Fibroblast of skin of left biceps (primary cell): ENCODE measurements around the gene KDM1B.
"Not testable (repeated sequence)": the region's sequence is repeated elsewhere in the genome, so short reads cannot be mapped to it uniquely, and the experiment has no call there.

Experiments used
- DNase-seq, 2 experiments: peaks; one replicate each; pipeline ENCODE4 v3.0.0-alpha.2; 2013; ENCODE audit warnings: low read depth in 2 of 2

KDM1B gene

DNA sequence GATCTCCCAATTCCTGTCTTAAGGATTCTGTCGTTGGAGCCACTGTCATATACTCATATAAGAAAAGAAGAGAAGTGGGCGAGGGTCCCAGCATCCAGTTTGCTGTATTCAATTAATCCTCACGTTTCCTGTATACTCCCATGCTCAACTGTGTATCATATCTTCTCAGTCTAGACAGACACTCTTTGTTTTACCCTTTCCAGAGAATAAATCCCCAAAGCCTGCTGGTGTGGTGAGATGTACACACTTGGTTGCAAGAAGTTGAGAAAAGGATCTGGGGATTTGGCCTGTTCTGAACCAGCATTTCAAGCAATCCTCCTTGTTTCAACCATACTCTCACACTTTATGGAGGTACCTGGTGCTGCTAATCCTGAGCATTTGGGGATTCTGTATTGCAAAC, 3.4 kb upstream of the KDM1B start:
- DNase-seq: no peak

DNA sequence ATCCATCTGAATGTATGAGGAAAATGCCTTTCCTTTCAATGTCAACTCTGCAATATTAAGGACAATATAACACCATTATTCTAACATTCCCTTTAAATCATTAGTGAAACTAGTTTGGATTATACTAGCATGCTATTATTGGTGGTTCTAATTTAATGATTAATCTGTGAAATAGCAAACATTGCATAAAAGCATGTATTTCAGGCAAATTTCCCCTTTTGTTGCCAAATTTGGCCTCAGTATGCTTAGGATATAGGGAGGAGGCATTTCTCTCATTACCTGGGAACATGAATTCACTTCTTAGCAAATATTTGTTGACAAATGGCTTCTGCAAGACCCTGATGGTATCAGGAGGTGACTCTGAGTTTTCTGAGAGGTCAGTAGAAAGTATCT, 1.9 kb upstream of the KDM1B start:
- DNase-seq: no peak

DNA sequence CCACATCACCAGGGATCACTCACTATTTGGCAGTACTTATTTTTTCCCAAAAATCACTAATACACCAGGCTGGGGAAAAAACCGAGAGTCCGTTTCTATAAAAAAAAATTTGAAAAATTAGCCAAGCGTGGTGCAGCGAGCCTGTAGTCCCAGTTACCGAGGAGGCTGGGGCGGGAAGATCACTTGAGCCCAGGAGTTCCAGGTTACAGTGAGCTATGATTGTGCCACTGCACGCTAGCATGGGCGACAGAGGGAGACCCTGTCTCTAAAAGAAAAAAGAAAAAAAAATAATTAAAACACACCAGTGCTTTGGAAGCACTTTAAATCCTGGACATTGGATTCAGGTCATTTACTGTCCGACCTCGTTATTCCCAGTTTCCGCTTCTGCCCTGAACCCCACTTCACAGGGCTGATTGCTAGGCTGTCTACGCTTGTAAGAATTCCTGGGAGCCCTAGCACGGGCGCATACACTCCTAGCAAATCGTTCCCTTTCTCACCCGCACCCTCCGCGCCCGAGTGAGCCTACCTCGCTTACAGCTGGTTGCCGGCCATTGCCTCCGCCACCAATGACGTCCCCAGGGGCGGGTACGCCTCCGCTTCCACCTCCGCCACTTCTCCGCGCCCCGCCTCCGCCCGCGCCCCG, 594 bp upstream of the KDM1B start, which contains the start of gene TPMT:
TSS of gene TPMT (minus strand) at position 571 of the 643 bp plus-strand sequence. CDS start 5,950 bp downstream, outside the sequence.
- no peak for DNase-seq

DNA sequence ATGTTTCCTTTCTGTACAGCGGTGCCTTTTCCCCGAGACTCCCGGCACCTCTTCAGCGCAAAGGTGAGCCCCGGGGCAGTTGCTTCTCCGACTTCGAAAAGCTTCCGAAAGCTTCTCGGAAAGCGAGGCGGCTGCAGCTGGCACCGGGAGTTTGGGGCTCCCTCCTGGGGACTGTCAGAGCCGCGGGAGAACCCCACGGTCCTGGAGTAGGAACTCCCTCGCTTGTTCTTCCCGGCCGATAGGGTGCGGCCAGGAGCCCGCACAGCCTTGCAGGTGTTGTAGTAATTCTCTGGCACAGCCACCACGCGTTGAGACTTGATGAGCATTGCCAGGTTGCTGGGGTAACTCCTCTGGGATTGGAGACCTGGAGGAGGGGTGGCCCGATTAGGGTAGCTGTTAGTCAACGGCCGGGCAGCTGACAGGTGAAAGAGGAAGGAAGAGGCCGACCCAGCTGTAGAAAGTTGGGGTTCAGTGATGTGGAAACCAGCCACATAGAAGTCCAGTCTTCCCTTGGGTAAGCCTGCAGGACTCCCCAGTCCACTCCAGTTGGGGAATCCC, 721 bp downstream of the KDM1B start:
- no peak for DNase-seq

DNA sequence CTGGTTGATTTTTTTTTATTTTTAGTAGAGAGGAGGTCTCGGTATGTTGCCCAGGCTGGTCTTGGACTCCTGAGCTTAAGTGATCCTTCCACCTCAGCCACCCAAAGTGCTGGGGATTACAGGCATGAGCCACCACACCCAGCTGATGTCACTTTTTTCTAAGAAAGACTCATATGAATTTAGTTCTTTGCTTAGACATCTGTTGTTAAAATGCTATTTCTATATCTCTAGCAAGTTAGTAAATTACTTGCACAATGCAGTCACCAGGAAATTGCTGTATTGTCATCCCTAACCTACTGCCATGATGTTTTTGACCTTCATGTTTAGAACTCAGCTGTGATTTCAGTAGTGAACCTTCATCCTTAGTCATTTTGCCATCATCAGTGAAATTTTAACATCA, 5.7 kb downstream of the KDM1B start:
- no peak for DNase-seq

DNA sequence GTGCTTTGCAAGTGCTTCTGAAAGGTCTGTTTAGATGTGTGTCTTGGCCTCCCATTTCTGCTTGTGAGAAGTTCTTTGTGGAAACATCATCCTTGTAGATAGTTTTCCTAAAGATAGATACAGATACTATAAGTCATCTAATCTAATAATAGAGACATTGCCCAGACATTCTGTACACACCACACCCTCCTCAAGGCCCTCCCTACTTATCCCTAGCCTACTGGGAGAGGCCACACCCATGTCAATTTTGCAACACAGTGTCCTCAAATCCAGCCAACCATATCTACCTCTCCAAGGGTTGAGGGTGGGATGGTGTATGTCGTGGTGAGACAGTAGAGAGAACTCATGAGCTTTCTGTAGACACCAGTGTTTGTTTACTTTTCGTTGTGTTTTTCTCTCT, 6.2 kb downstream of the KDM1B start:
- DNase-seq: no peak

DNA sequence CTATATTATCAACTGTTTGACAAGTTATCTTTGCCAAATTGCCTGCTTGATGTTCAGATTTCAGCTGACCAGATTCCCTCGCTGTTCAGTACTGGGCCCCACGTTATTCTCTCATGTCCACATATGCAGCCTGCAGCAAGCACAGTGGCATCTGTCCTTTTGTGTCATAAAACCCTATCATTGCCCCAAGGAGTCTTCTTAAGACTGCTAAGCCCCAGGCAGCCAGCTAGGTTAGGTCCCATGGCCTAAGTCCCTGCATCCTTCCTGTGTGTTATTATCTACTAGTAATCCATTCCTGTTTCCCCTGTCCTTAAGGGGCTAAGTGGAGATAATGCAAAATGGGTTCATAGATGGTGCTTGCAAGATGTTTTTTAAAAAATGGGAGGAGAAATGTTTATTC, 7.2 kb downstream of the KDM1B start:
- no peak for DNase-seq

DNA sequence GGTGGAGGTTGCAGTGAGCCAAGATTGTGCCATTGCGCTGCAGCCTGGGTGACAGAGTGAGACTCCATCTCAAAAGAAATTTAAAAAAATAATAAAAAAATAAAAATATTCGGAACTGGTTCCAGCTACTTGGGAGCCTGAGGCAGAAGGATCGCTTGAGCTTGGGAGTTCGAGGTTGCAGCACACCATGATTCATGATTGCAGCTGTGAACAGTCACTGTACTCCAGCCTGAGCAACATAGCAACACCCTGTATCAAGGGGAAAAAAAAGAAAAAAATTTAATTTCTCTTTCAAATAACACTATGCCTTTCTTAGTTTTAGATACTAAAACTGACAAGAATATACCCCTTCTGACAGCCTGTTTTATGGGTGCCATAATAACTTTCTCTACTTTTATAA, 10.5 kb downstream of the KDM1B start:
- no peak for DNase-seq

DNA sequence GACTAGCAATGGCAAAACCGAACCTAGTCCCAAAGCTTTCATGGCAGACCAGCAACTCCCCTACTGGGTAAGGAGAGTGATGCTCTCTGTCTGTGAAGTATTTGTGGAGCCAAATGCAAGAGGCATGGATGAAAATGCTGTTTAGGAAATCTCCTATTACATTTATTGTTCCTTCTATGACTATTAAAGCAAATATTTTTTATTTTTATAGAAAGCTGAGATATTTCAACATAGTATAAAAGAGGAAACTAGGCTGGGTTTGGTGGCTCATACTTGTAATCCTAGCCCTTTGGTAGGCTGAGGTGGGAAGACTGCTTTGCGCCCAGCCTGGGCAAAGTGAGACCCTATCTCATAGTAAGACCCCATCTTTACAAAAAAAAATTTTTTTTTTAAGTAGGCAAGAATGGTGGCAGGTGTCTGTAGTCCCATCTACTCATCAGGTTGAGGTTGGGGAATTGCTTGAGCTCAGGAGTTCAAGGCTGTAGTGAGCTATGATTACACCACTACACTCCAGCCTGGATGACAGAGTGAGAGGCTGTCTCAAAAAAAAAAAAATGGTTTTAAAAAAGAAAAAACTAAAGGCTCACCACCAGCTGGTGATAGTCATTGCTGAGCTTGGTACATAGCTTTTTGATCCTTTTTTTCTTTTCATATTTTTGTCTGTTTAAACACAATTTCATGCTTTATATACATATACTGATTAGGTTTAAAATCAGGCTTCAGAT, 11.3 kb downstream of the KDM1B start:
- no peak for DNase-seq

DNA sequence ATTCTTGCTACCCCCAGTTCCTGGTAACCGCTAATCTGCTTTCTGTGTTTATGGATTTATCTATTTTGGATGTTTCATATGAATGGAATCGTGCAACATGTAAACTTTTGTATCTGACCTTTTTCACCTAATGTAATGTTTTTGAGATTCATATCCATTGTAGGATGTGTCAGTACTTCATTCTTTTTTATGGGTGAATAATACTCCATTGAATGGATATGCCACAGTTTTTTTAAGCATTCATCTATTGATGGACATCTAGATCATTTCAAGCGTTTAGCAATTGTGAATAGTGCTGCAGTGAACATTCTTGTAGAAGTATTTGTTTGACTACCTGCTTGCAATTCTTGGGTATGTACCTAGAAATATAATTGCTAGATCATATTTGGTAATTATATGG, 13.0 kb downstream of the KDM1B start:
- DNase-seq: no peak

DNA sequence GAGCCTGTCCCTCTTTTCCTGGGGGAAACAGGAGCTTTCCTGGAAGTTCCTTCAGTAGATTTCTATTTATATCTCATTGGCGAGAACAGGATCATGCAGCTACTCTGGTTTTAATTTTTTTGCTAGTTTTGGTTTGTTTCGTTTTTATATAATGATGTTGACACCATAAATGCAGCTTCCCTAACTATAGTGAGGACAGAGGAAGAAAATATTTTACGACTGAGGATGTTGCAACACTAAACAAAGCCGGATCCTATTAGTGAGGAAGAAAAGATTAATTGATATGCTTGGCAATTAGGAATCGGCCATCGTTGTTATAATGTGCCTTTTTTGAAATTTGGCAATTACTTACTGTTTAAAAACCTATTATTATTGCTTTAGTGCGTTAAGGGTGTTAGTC, 16.6 kb downstream of the KDM1B start:
- DNase-seq: no peak

DNA sequence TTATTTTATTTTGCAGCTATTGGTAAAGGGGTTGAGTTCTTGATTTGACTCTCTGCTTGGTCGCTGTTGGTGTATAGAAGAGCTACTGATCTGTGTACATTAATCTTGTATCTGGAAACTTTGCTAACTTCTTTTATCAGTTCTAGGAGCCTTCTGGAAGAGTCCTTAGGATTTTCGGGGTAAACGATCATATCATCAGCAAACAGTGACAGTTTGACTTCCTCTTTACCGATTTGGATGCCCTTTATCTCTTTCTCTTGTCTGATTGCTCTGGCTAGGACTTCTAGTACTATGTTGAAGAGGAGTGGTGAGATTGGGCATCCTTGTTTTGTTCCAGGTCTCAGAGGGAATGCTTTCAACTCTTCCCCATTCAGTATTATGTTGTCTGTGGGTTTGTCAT, 21.0 kb downstream of the KDM1B start:
- not testable (repeated sequence) for DNase-seq

DNA sequence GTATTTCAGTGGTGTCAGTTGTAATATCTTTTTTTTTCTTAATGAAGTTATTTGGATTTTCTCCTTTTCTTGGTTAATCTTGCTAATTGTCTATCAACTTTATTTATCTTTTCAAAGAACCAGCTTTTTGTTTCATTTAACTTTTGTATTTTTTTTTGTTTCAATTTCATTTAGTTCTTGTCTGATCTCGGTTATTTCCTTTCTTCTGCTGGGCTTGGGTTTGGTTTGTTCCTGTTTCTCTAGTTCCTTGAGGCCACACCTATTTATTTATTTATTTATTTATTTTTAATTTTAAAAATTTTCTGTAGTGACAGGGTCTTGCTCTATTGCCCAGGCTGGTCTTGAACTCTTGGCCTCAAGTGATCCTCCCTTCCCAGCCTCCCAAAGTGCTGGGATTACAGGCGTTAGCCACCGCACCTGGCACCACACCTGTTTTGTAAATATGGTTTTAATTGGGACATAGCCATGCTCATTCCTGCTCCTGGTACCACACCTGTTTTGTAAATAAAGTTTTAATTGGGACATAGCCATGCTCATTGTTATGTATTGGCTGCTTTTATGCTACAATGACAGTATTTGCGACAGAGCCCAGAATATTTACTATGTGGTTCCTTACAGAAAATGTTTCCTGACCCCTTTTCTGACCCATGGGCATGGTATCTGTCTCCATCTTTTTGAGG, 22.2 kb downstream of the KDM1B start:
- DNase-seq: no peak

DNA sequence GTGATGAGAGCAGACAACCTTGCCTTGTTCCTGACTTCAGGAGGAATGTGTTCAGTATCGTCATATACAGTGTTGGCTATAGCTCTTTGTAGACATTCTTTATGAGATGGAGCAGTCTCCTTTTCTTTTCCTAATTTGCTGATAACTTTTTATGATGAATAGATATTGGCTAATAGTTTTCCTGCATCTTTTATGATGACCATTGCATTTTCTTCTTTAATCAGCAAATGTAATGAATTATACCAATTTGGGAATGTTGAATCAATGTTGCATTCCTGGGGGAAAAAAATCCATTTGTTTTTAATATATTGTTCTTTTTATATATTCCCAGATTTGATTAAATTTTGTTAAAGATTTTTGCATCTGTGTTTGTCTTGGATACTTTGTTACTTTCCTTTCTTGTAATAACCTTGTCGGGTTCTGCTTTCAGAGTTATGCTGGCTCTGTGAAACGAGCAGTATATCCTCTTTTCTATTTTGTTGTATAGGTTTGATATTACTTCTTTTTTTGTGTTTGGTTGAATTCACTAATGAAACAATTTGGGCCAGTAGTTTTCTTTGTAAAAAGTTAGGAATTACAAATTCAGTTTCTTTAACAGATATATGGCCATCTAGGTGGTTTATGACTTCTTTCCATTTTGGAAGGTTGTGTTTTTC, 23.9 kb downstream of the KDM1B start:
- DNase-seq: no peak

DNA sequence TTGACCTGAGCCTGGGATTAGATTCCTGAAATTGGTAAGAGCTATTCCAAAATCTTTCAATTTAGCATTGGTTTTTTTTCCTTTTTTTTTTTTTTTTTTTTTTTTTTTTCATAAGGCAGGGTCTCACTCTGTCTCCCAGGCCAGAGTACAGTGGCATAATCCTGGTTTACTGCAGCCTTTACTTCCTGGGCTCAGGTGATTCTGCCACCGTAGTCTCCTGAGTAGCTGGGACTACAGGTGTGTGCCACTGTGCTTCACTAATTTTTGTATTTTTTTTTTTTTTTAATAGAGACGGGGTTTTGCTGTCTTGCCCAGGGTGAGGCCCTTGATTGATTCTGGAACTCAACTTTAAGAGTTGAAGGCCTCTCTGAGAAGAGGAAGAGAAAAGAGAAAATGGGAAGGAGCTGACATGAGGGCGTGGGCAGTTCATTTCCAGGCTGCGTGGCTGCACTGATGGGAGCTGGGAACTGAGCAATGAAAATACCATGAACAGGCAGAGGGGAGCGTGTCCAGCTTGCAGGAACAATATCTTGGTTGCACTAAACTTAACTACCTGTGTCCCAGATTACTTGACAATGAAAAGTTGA, 24.6 kb downstream of the KDM1B start:
- no peak for DNase-seq

DNA sequence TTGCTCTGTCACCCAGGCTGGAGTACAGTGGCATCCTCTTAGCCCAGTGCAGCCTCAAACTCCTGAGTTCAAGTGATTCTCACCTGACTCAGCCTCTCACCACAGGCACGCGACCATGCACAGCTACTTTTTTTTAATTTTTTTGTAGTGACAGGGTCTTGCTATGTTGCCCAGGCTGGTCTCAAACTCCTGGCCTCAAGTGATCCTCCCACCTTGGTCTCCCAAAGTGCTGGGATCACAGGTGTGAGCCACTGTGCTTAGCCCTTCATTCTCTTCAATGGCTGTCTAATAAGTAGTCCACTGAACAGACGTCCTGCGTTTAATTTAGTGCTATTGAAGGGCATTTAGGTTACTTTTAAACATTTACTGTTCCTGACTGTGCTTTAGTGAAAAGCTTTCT, 27.3 kb downstream of the KDM1B start:
- DNase-seq: no peak

DNA sequence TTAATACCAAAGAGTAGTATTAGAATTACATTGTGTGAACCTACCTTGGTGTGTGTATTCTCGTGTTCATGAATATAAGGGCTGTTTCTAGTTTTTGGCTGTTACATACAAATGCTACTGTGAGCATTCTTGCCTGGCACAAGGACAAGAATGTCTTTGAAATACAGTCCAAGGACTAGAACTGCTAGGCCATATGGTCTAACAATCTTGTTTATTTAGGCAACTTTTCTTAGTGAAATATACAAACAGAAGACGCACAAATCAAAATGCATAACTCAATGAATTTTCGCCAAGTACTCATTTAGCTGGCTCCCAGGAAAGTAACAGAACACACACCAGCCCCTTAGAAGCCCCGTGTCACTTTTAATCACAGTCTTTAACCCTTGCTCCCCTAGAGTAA, 28.5 kb downstream of the KDM1B start:
- DNase-seq: peak in 1 of 2 experiments; percentile 12

DNA sequence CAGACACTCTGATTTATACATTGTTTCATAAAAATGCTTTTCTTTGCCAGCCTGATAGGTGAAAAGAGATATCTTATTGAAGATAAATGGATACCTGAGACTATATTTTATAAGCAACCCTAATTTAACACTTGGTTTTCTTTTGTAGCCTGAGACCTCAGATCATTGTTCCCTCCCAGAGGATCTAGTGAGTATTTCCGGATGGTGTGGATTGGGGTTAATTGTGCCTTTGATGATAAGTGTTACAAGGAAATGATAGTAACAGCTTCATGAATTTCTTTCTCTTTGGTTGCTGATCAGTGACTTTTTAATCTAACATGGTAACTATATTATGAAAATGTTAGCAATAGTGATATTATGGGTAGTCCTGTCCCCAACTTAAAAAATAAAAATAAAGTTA, 30.4 kb downstream of the KDM1B start:
- no peak for DNase-seq

DNA sequence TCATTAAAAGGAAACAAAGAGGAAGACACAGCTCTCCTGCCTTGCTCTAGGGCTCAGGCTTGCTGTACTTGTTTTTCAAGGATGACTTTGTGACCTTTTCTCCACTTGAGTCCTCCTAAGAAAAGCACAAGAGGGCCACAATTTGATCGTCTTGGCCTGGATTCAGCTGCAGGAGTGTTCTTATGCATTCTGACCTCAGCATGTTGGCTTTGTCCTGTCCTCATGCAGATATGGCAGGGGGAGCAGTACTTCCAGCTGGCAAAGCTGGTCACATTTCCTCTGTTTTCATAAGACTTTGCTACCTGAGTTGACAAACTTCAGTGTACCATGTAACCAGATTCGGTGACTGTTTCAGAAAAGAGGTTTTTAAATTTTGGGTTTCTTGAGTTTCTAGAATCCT, 30.8 kb downstream of the KDM1B start:
- DNase-seq: no peak

DNA sequence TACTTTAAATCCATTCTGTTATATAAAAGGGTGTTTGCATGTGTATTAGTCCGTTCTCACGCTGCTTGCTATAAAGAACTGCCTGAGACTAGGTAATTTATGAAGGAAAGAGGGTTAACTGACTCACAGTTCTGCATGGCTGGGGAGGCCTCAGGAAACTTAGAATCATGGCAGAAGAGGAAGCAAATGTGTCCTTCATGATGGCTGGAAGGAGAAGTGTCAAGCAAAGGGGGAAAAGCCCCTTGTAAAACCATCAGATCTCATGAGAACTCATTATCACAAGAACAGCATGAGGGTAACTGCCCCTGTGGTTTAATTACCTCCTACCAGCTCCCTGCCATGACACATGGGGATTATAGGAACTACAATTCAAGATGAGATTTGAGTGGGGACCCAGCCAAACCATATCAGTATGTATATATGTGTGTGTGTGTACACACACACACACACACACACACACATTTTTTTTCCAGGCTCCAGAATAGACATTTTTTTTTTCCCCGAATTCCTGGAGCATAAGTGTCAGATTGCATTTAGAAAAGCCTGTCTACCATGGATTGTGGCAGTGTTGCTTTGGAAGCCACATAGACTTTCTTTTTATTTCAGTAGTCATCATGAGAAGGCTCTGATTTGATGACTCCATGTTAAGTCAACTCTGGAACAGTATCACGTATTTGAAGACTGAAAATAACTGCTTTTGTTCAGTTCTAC, 31.5 kb downstream of the KDM1B start:
- peak; percentile 2 to 20 for DNase-seq

DNA sequence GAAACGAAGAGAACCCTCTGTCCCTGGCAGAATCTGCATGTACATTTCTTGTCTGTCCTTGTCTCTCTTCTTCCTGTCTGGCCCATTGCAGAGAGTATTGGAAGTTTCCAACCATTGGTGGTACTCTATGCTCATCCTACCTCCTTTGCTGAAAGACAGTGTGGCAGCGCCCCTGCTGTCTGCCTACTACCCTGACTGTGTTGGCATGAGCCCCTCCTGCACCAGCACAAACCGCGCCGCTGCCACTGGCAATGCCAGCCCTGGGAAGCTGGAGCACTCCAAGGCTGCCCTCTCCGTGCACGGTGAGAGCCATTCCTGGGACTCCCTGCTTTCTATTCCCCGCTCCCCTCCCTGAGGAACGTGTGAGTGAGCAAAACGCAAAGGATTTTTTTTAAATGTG, 32.5 kb downstream of the KDM1B start:
- no peak for DNase-seq
